Breast epithelium (tissue), 4 donors: ENCODE measurements around the gene OXSR1. TPM values are rescaled to one million over a fixed set of nuclear protein-coding genes. Genes with fewer than 3 reads are reported as not detected.
A peak's percentile ranks its signal among the peaks of the same experiment; 100 is the strongest.
"Not testable (repeated sequence)": the region's sequence is repeated elsewhere in the genome, so short reads cannot be mapped to it uniquely, and the experiment has no call there.

Source experiments
- DNase-seq, 2 donors: peaks; one replicate each; pipeline ENCODE4 v3.0.0-alpha.2; 2019; ENCODE audit warnings: low spot score in 2 of 2
- H3K27ac ChIP-seq, 2 donors: fragments of 200-600 bp; sonication (generic) in 1 of 2; one replicate each; pipeline ENCODE4 v1.5.1; 2016 to 2019; ENCODE audit warnings: mild to moderate bottlenecking in 1 of 2
- H3K27me3 ChIP-seq, 2 donors: fragments of 200-600 bp; sonication (generic) in 1 of 2; one replicate each; pipeline versions ENCODE4 v1.5.1 to v1.6.0; 2017 to 2019; ENCODE audit warnings: control low read depth in 1 of 2, mild to moderate bottlenecking in 1 of 2
- H3K36me3 ChIP-seq: fragments of 200-600 bp; one replicate; pipeline ENCODE4 v1.5.1; 2019
- H3K4me1 ChIP-seq, 2 donors: fragments of 200-600 bp; sonication (generic); one replicate each; pipeline ENCODE4 v1.5.1; 2016 to 2019; ENCODE audit warnings: control low read depth in 1 of 2
- H3K4me3 ChIP-seq, 3 donors: fragments of 200-600 bp; sonication (generic); 1 replicate in 2 of 3; 2 replicates in 1 of 3; pipeline ENCODE4 v1.5.1; 2016 to 2019; ENCODE audit warnings: mild to moderate bottlenecking in 3 of 3, moderate library complexity in 2 of 3
- H3K9me3 ChIP-seq, 2 donors: fragments of 200-600 bp; sonication (generic) in 1 of 2; one replicate each; pipeline ENCODE4 v1.5.1; 2016 to 2019; ENCODE audit warnings: control low read depth in 1 of 2
- CTCF ChIP-seq, 3 donors: fragments of 450-650 bp; IDR thresholded peaks; one replicate each; pipeline ENCODE4 v1.5.1; 2016 to 2017; ENCODE audit warnings: antibody characterized with exemption in 3 of 3, mild to moderate bottlenecking in 3 of 3, moderate library complexity in 3 of 3
- POLR2A ChIP-seq: fragments of 450-650 bp; IDR thresholded peaks from one replicate; pipeline ENCODE4 v1.6.1; 2016; ENCODE audit warnings: antibody characterized with exemption, mild to moderate bottlenecking, moderate library complexity
- POLR2AphosphoS5 ChIP-seq, 3 donors: sonication (generic); formaldehyde crosslinking; IDR thresholded peaks; one replicate each; pipeline ENCODE4 v1.6.1; 2017; ENCODE audit warnings: antibody characterized with exemption in 3 of 3
- intact Hi-C: fragments of 100-400 bp; cut with DNase I; formaldehyde crosslinking; loops from one replicate; pipeline ENCODE4 v1.15.1; 2023; ENCODE audit warnings: low total_unique reads
- total RNA-seq, 3 donors: library from RNA; depleted of rRNA; stranded (reverse); fragments of >200 nt; gene quantifications; one replicate each; pipeline ENCODE4 v1.1.0, GENCODE V29; 2016

OXSR1 gene
- total RNA-seq, 3 donors from 2014 or later: 29.0 to 41.6 (median 33.1) TPM

- no peak overlapping the region for H3K4me3 ChIP-seq
- no peak for DNase-seq
- TF ChIP-seq CTCF (IDR thresholded peaks at IDR 0.05) (no peak), POLR2A (no peak), POLR2AphosphoS5 (IDR thresholded peaks at IDR 0.05) (no peak)
- no peaks in the 10 kb centered on the region for H3K27me3 ChIP-seq
- no peaks in the 10 kb centered on the region for H3K4me1 ChIP-seq
- no peaks in the 10 kb centered on the region for H3K36me3 ChIP-seq
- H3K27ac ChIP-seq: peak overlapping the region in 1 of 2 donors; percentile 25
- intact Hi-C loops: no loop called here
- H3K9me3 ChIP-seq: no peaks in the 10 kb centered on the region
Observed at GRCh38 chr3:38283810-38284755, 118.7 kb downstream of the OXSR1 start.

- no peaks in the 10 kb centered on the region for H3K4me1 ChIP-seq
- H3K4me3 ChIP-seq: no peak overlapping the region
- TF ChIP-seq POLR2AphosphoS5 (IDR thresholded peaks at IDR 0.05) (no peak), POLR2A (no peak), CTCF (IDR thresholded peaks at IDR 0.05) (no peak)
- DNase-seq: no peak
- intact Hi-C loops: no loop called here
- H3K27me3 ChIP-seq: no peaks in the 10 kb centered on the region
- H3K9me3 ChIP-seq: no peaks in the 10 kb centered on the region
- H3K27ac ChIP-seq: no peak overlapping the region
- H3K36me3 ChIP-seq: no peaks in the 10 kb centered on the region
Observed at GRCh38 chr3:38284756-38285150, 119.4 kb downstream of the OXSR1 start.

- H3K27me3 ChIP-seq, H3K4me1 ChIP-seq, H3K9me3 ChIP-seq, H3K36me3 ChIP-seq, DNase-seq, H3K27ac ChIP-seq, intact Hi-C loops, H3K4me3 ChIP-seq: not testable (repeated sequence)
Observed at GRCh38 chr3:38289286-38290217, 124.2 kb downstream of the OXSR1 start.

GRCh38 chr3:38297053-38297452 is 131.7 kb downstream of the OXSR1 start:
- intact Hi-C loops, H3K4me3 ChIP-seq, H3K27me3 ChIP-seq, H3K36me3 ChIP-seq, H3K27ac ChIP-seq, H3K9me3 ChIP-seq, H3K4me1 ChIP-seq, DNase-seq: not testable (repeated sequence)

GRCh38 chr3:38297537-38297936 is 132.2 kb downstream of the OXSR1 start:
- Histone ChIP-seq H3K4me3 (no peak overlapping the region), H3K36me3 (no peaks in the 10 kb centered on the region), H3K27me3 (no peaks in the 10 kb centered on the region), H3K4me1 (no peaks in the 10 kb centered on the region), H3K9me3 (no peaks in the 10 kb centered on the region), H3K27ac (no peak overlapping the region)
- intact Hi-C loops: no loop called here
- TF ChIP-seq CTCF (IDR thresholded peaks at IDR 0.05) (no peak), POLR2AphosphoS5 (IDR thresholded peaks at IDR 0.05) (no peak)
- DNase-seq: no peak
